Neuronal stem cell (in vitro differentiated cells): ENCODE measurements around the gene HS3ST3A1.

Experiments used
- DNase-seq: peaks from one replicate; pipeline ENCODE4 v3.0.0-alpha.2; 2013; ENCODE audit warnings: low spot score
- H2AFZ ChIP-seq: one replicate; pipeline ENCODE4 v1.6.1; 2013; ENCODE audit warnings: mild to moderate bottlenecking, low read length, inconsistent platforms
- H2AK5ac ChIP-seq: 2 replicates; pipeline ENCODE4 v1.6.1; 2013; ENCODE audit warnings: low read depth, mild to moderate bottlenecking, inconsistent platforms, low read length, moderate library complexity, mixed read lengths
- H2BK120ac ChIP-seq: 2 replicates; pipeline ENCODE4 v1.6.1; 2013; ENCODE audit warnings: low read depth, mild to moderate bottlenecking, inconsistent platforms, low read length, moderate library complexity, mixed read lengths
- H2BK12ac ChIP-seq: one replicate; pipeline ENCODE4 v1.6.1; 2013; ENCODE audit warnings: low read length, inconsistent platforms
- H2BK15ac ChIP-seq: 2 replicates; pipeline ENCODE4 v1.6.1; 2013; ENCODE audit warnings: mild to moderate bottlenecking, low read length, inconsistent platforms, mixed read lengths
- H2BK5ac ChIP-seq: one replicate; pipeline ENCODE4 v1.6.1; 2013; ENCODE audit warnings: inconsistent platforms, mild to moderate bottlenecking, low read length, moderate library complexity
- H3K14ac ChIP-seq: one replicate; pipeline ENCODE4 v1.6.1; 2013; ENCODE audit warnings: low read length, inconsistent platforms
- H3K18ac ChIP-seq: 2 replicates; pipeline ENCODE4 v1.6.1; 2013; ENCODE audit warnings: low read length, inconsistent platforms
- H3K23ac ChIP-seq: 2 replicates; pipeline ENCODE4 v1.6.1; 2013; ENCODE audit warnings: low read depth, mild to moderate bottlenecking, mixed read lengths, low read length, inconsistent platforms; ENCODE audit not compliant: poor library complexity
- H3K27ac ChIP-seq: replicated peaks from 3 replicates; pipeline ENCODE4 v1.5.1; 2013; ENCODE audit warnings: low read length, inconsistent platforms
- H3K27me3 ChIP-seq, 3 experiments: 2 replicates each; pipeline ENCODE4 v1.6.1; 2013; ENCODE audit warnings: low read length in 3 of 3, mild to moderate bottlenecking in 2 of 3, inconsistent platforms in 1 of 3, low read depth in 1 of 3, mixed read lengths in 1 of 3, moderate library complexity in 1 of 3; ENCODE audit not compliant: control insufficient read depth in 3 of 3, insufficient read depth in 3 of 3
- H3K36me3 ChIP-seq, 2 donors: replicated peaks in 1 of 2; 2 replicates each; pipeline ENCODE4 v1.6.1; 2013; ENCODE audit warnings: low read length in 2 of 2; ENCODE audit not compliant: control insufficient read depth in 2 of 2, insufficient read depth in 2 of 2
- H3K4ac ChIP-seq: 2 replicates; pipeline ENCODE4 v1.6.1; 2013; ENCODE audit warnings: inconsistent platforms, mild to moderate bottlenecking, low read length, moderate library complexity
- H3K4me1 ChIP-seq, 2 donors: 1 replicate in 1 of 2; 2 replicates in 1 of 2; pipeline ENCODE4 v1.6.1; 2013; ENCODE audit warnings: low read length in 2 of 2, low read depth in 1 of 2; ENCODE audit not compliant: control insufficient read depth in 2 of 2, insufficient read depth in 1 of 2
- H3K4me2 ChIP-seq: one replicate; pipeline ENCODE4 v1.6.1; 2013; ENCODE audit warnings: mild to moderate bottlenecking, low read length, inconsistent platforms; ENCODE audit not compliant: insufficient read depth, poor library complexity, severe bottlenecking
- H3K4me3 ChIP-seq, 2 donors: 2 replicates each; pipeline ENCODE4 v1.5.1; 2013; ENCODE audit warnings: low read length in 2 of 2, mild to moderate bottlenecking in 2 of 2, inconsistent platforms in 1 of 2, moderate library complexity in 1 of 2
- H3K79me1 ChIP-seq: one replicate; pipeline ENCODE4 v1.6.1; 2013; ENCODE audit warnings: low read depth, mild to moderate bottlenecking, inconsistent platforms, low read length, moderate library complexity
- H3K9ac ChIP-seq: one replicate; pipeline ENCODE4 v1.6.1; 2013; ENCODE audit warnings: mild to moderate bottlenecking, low read depth, low read length, inconsistent platforms; ENCODE audit not compliant: poor library complexity
- H3K9me3 ChIP-seq, 2 donors: replicated peaks in 1 of 2; 2 replicates each; pipeline versions ENCODE3 to v1.6.1; 2013; ENCODE audit warnings: low read length in 2 of 2, mild to moderate bottlenecking in 2 of 2, inconsistent platforms in 1 of 2, low read depth in 1 of 2, mixed read lengths in 1 of 2, moderate library complexity in 1 of 2; ENCODE audit not compliant: control insufficient read depth in 2 of 2, insufficient read depth in 1 of 2
- H4K8ac ChIP-seq: one replicate; pipeline ENCODE4 v1.6.1; 2013; ENCODE audit warnings: low read depth, mild to moderate bottlenecking, inconsistent platforms, low read length, moderate library complexity
- H4K91ac ChIP-seq: one replicate; pipeline ENCODE4 v1.6.1; 2013; ENCODE audit warnings: low read length, low read depth, mild to moderate bottlenecking, inconsistent platforms; ENCODE audit not compliant: poor library complexity
- WGBS, 2 donors: extraction: QIAGEN DNeasy Blood & Tissue Kit; methylation state at CpG; one replicate each; pipeline ENCODE4 v1.1.7; 2013; ENCODE audit warnings: missing lambda C conversion rate in 2 of 2, mixed read lengths in 1 of 2; ENCODE audit not compliant: insufficient read length in 2 of 2, insufficient replicate concordance in 1 of 2; ENCODE audit errors: extremely low coverage in 2 of 2; 5-methylcytosine and 5-hydroxymethylcytosine counted together

HS3ST3A1 gene

DNA sequence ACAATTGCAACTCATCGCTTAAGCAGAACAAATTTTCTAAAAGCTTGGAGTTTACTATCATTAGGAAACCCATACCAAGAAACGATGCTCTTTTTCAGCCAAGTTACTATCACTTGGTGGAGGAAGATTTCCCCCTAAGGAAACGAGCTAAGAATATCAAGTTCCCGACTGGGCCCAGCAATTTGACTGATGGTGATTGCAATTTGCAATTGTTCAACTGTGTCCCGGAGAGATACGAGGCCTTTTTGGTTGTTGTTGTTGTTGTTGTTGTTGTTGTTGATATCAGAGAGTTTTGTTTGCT, 6.2 kb downstream of the HS3ST3A1 start:
- Histone ChIP-seq H3K27me3 (peaks cover 0 to 3% (median 0%) of the 10 kb centered on the region in 3 experiments), H2BK12ac (no peak overlapping the region), H2BK120ac (no peak overlapping the region), H3K36me3 (peaks cover 0 to 59% of the 10 kb centered on the region in 2 donors), H3K27ac (no peak overlapping the region), H3K18ac (no peak overlapping the region), H2BK15ac (no peak overlapping the region), H3K9ac (no peak overlapping the region), H2BK5ac (no peak overlapping the region), H2AK5ac (no peak overlapping the region), H4K91ac (no peak overlapping the region), H3K4me3 (no peak overlapping the region), H3K4ac (no peak overlapping the region), H4K8ac (no peak overlapping the region), H3K79me1 (no peaks in the 10 kb centered on the region), H3K4me1 (peaks cover 0 to 16% of the 10 kb centered on the region in 2 donors), H3K9me3 (no peaks in the 10 kb centered on the region), H3K23ac (no peak overlapping the region), H2AFZ (no peak overlapping the region), H3K14ac (no peak overlapping the region), H3K4me2 (no peak overlapping the region)
- no CpG with 5 or more reads among the region's 6 CpGs for WGBS, 2 donors
- DNase-seq, result no peak

DNA sequence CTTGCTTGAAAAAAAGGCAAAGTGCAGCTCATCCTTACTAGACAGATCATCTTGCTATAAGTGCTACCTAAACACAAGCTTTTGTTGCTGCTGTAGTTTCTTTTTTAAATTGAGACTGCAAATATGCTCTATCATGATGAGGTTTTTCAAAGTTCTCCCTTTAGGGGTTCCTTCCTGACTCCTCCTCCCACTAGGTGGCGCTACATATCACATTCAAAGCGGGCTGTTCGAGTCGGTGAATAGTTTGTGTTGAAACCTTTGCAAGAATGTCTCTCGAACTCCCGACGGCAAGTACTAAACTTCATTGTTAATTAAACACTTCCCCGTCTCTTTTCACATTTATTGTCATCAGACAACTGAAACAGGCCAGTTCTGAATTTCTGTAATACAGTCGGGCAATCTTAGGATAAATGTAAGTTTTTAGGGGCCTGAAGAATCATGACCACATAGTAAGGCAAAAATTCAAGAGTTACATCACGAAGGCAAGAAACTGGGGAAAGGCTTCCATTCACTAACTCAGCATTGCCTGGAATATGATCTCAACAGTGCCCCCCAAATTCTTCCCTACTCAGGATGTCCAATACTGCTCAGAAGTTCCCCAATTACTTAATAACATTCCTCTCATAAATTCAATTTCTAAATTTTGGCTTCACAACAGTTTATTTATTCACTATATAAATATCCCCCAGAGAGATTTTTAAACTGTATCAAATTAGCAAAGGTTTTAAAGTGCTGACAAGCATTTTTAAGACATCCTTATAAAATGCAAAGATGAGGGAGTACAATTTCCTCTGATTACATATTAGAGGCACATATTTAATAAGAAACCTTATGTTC, 6.7 kb downstream of the HS3ST3A1 start:
- no peak overlapping the region for H3K23ac ChIP-seq
- H3K4me2 ChIP-seq, result no peak overlapping the region
- no CpG with 5 or more reads among the region's 10 CpGs for WGBS, 2 donors
- H3K14ac ChIP-seq, result no peak overlapping the region
- H2AFZ ChIP-seq, result no peak overlapping the region
- H2BK15ac ChIP-seq, result no peak overlapping the region
- H2BK120ac ChIP-seq, result no peak overlapping the region
- no peak overlapping the region for H3K9ac ChIP-seq
- no peak overlapping the region for H3K4me3 ChIP-seq
- H2BK5ac ChIP-seq, result no peak overlapping the region
- peaks cover 0 to 59% of the 10 kb centered on the region in 2 donors for H3K36me3 ChIP-seq
- no peak overlapping the region for H3K4ac ChIP-seq
- H3K27ac ChIP-seq, result no peak overlapping the region
- DNase-seq, result peak; percentile 85
- H3K18ac ChIP-seq, result no peak overlapping the region
- peaks cover 0 to 16% of the 10 kb centered on the region in 2 donors for H3K4me1 ChIP-seq
- H3K9me3 ChIP-seq, result no peaks in the 10 kb centered on the region
- no peaks in the 10 kb centered on the region for H3K27me3 ChIP-seq
- H4K91ac ChIP-seq, result no peak overlapping the region
- no peak overlapping the region for H4K8ac ChIP-seq
- H3K79me1 ChIP-seq, result no peaks in the 10 kb centered on the region
- no peak overlapping the region for H2AK5ac ChIP-seq
- H2BK12ac ChIP-seq, result no peak overlapping the region

DNA sequence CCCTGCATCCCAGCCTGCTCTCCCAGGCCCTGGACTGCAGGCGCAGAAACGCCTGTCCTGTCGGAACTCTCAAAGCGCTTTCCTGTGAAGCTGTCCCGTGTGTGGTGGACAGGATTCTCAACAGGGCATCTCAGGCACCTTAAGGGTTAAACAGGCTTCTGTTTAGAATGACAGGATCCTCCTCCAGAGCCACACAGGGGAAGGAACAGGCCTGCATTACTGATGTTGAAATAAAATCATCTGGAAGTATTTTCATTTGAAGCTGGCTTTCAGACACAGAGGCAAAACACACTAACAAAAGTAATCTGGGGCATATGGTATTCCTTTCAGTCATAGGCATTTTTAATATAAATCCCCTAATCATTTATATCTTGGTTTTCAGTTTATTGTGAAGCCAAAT, 7.4 kb downstream of the HS3ST3A1 start:
- Histone ChIP-seq H3K9me3 (peaks cover 0 to under 1% of the 10 kb centered on the region in 2 donors), H3K4me3 (no peak overlapping the region)
- WGBS, 2 donors, result no CpG with 5 or more reads among the region's 5 CpGs

DNA sequence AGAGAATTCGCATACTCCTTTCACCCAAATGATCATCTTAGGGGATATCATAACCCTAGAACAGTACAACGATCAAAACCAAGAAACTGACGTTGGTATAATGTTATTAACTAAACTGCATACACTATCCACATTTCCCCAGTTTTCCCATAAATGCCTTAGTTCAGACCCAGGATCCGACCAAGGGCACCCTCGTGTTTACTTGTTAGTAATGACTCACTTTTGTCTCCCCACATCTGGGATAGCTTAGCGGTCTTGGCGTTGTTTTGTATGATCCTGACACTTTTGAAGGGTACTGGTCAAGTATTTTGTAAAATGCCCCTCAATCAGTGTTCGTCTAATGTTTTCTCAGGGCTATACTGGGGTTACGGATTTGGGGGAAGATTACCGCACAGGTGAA, 8.0 kb downstream of the HS3ST3A1 start:
- Histone ChIP-seq H2BK120ac (no peak overlapping the region), H2BK15ac (no peak overlapping the region), H3K23ac (no peak overlapping the region), H4K8ac (no peak overlapping the region), H3K14ac (no peak overlapping the region), H2AK5ac (no peak overlapping the region), H2AFZ (no peak overlapping the region), H3K9ac (no peak overlapping the region), H3K4me2 (no peak overlapping the region), H3K9me3 (peaks cover 0 to 6% of the 10 kb centered on the region in 2 donors), H3K18ac (no peak overlapping the region), H3K27me3 (no peaks in the 10 kb centered on the region), H3K27ac (no peak overlapping the region), H3K4me1 (peaks cover 2 to 16% of the 10 kb centered on the region in 2 donors), H3K4ac (no peak overlapping the region), H3K79me1 (no peaks in the 10 kb centered on the region), H3K36me3 (peaks cover 0 to 71% of the 10 kb centered on the region in 2 donors), H2BK12ac (no peak overlapping the region), H2BK5ac (no peak overlapping the region), H3K4me3 (no peak overlapping the region), H4K91ac (no peak overlapping the region)
- WGBS, 2 donors, result no CpG with 5 or more reads among the region's 10 CpGs
- DNase-seq, result no peak

More for the DNA sequence above, 7.4 kb downstream of the HS3ST3A1 start:
- Histone ChIP-seq H3K4ac (no peak overlapping the region), H2BK5ac (no peak overlapping the region), H3K23ac (no peak overlapping the region), H3K4me2 (no peak overlapping the region), H2AK5ac (no peak overlapping the region), H3K36me3 (peaks cover 0 to 66% of the 10 kb centered on the region in 2 donors), H2BK120ac (no peak overlapping the region), H3K9ac (no peak overlapping the region), H2AFZ (no peak overlapping the region), H4K8ac (no peak overlapping the region), H3K14ac (no peak overlapping the region), H3K27ac (no peak overlapping the region), H3K27me3 (no peaks in the 10 kb centered on the region), H3K79me1 (no peaks in the 10 kb centered on the region), H3K4me1 (peaks cover 2 to 16% of the 10 kb centered on the region in 2 donors), H4K91ac (no peak overlapping the region), H2BK12ac (no peak overlapping the region), H2BK15ac (no peak overlapping the region), H3K18ac (no peak overlapping the region)
- DNase-seq, result no peak
